Psoas muscle (tissue), 8 donors: Measurements from ENCODE around the gene ZNF565. TPM values are rescaled to one million over a fixed set of nuclear protein-coding genes. Genes with fewer than 3 reads are reported as not detected.
"Not testable (repeated sequence)": the region's sequence is repeated elsewhere in the genome, so short reads cannot be mapped to it uniquely, and the experiment has no call there.

Source experiments
- ATAC-seq, 4 donors: fragments of 200-7000 bp; cut with Tn5 transposase; one replicate each; pipeline ENCODE4 v1.9.1; 2020; ENCODE audit warnings: moderate library complexity in 3 of 4, mild to moderate bottlenecking in 2 of 4
- DNase-seq, 2 donors: peaks; one replicate each; pipeline ENCODE4 v3.0.0-alpha.2; 2020
- H3K27ac ChIP-seq: fragments of 200-600 bp; one replicate; pipeline ENCODE4 v1.8.0; 2022
- H3K27me3 ChIP-seq, 3 donors: fragments of 200-600 bp in 1 of 3; one replicate each; pipeline versions ENCODE4 v1.6.1 to v1.8.0; 2013 to 2022; ENCODE audit warnings: low read length in 2 of 3, mild to moderate bottlenecking in 2 of 3, moderate library complexity in 1 of 3; ENCODE audit not compliant: insufficient read depth in 3 of 3
- H3K36me3 ChIP-seq, 2 donors: fragments of 200-600 bp in 1 of 2; one replicate each; pipeline versions ENCODE4 v1.6.1 to v1.8.0; 2013 to 2022; ENCODE audit warnings: low read depth in 1 of 2, mild to moderate bottlenecking in 1 of 2, moderate library complexity in 1 of 2; ENCODE audit not compliant: insufficient read depth in 1 of 2
- H3K4me1 ChIP-seq: fragments of 200-600 bp; one replicate; pipeline ENCODE4 v1.8.0; 2022
- H3K4me3 ChIP-seq: fragments of 200-600 bp; one replicate; pipeline ENCODE4 v1.8.0; 2022; ENCODE audit warnings: mild to moderate bottlenecking
- H3K9me3 ChIP-seq: fragments of 200-600 bp; one replicate; pipeline ENCODE4 v1.8.0; 2022
- CTCF ChIP-seq: fragments of 200-600 bp; IDR thresholded peaks from one replicate; pipeline ENCODE4 v1.8.0; 2022; ENCODE audit warnings: antibody characterized with exemption
- WGBS, 3 donors: extraction: QIAGEN DNeasy Blood & Tissue Kit; methylation state at CpG; one replicate each; pipeline versions ENCODE4 v1.1.6 to v1.1.7; 2013; 5-methylcytosine and 5-hydroxymethylcytosine counted together
- intact Hi-C, 2 donors: fragments of 100-400 bp; cut with DNase I; formaldehyde crosslinking; loops; one replicate each; pipeline versions ENCODE4 v1.11.0 to v1.14.2; 2022
- polyA plus RNA-seq, 3 donors: library from polyadenylated mRNA; stranded (reverse); fragments of 200-250 nt; gene quantifications; one replicate each; pipeline ENCODE4 v1.2.3, GENCODE V29; 2013
- total RNA-seq, 4 donors: library from RNA; stranded (reverse); fragmentation: NEBNext Ultra II Directional in 2 of 4; extraction: Animal tissue kit (Norgen Biotek cat#: 25700) in 2 of 4; gene quantifications; one replicate each; pipeline versions ENCODE4 v1.2.1 to v1.2.4, GENCODE V29; 2021 to 2023
- donor health status: healthy with polysubstance abuse.
- donor health status: DM: no; HTN: no; CAD: no; lungs with moderate emphysema.
- donor health status: Bipolar disorder and iron deficiency.
- donor health status: healthy.
- donor health status: DM: yes; HTN: yes; CAD: no.
- donor health status: DM: no; HTN: no; CAD: no.
- donor health status: DM: no; HTN: no; CAD: no.
- donor health status: DM: yes; HTN: yes; CAD: no.

Gene ZNF565
- total and polyA plus RNA-seq, 7 donors, result 2.5 to 6.0 (median 3.6) TPM

- H3K27ac ChIP-seq, result peak overlapping the region; percentile 65
- peak overlapping the region; percentile 16 for H3K4me3 ChIP-seq
- no peaks in the 10 kb centered on the region for H3K9me3 ChIP-seq
- TF ChIP-seq CTCF, result no peak
- ATAC-seq (peak in 3 of 4 donors; percentile 26 to 53 (median 50)), DNase-seq (peak; percentile 53 to 72)
- WGBS, 3 donors, result 56 to 69% (median 58%) methylated on average over 12 of the region's 12 CpGs
- H3K4me1 ChIP-seq, result peaks cover 11% of the 10 kb centered on the region
- intact Hi-C loops, result no loop called here
- no peaks in the 10 kb centered on the region for H3K27me3 ChIP-seq
- peaks cover 0 to 5% of the 10 kb centered on the region in 2 donors for H3K36me3 ChIP-seq
These were observed 77.3 kb downstream of the ZNF565 start for GRCh38 chr19:36136964-36137686.

DNA sequence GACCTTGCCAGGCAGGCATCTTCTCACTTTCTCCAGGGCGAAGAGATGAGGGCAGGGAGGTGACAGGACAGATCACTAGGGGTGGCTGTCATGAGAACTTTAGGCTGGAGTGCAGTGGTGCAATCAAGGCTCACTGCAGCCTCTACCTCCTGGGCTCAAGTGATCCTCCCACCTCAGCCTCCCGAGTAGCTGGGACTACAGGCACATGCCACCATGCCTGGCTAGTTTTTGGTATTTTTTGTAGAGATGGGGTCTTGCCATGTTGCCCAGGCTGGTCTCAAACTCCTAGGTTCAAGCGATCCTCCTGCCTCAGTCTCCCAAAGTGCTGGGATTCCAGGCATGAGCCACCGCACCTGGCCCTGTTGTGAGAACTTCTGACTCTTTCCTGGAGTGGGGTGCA, 79.6 kb downstream of the ZNF565 start:
- DNase-seq, intact Hi-C loops, H3K9me3 ChIP-seq, H3K4me3 ChIP-seq, H3K4me1 ChIP-seq, H3K27ac ChIP-seq, ATAC-seq, H3K27me3 ChIP-seq, H3K36me3 ChIP-seq: not testable (repeated sequence)
- 88 to 96% (median 92%) methylated on average over 4 of the region's 4 CpGs for WGBS, 3 donors

Other genes starting within 250 kb of the ZNF565 start
- gene SDHAF1, start 219.5 kb downstream of the ZNF565 start, total RNA-seq, result 10 to 100 TPM in 2 of 4 donors, 1 to 10 TPM in 2; 7.2 to 17.3 (median 12.2) TPM
- 10 to 100 TPM; 12.7 to 33.3 (median 19.7) TPM for gene SDHAF1, start 219.5 kb downstream of the ZNF565 start, polyA plus RNA-seq
- gene SYNE4, start 205.9 kb downstream of the ZNF565 start, total RNA-seq, result under 1 TPM in 2 of 4 donors, not detected in 2; 0.23 to 0.24 TPM
- under 1 TPM in 2 of 3 donors, not detected in 1; 0.21 to 0.25 TPM for gene SYNE4, start 205.9 kb downstream of the ZNF565 start, polyA plus RNA-seq
- gene ALKBH6, start 200.5 kb downstream of the ZNF565 start, total RNA-seq, result 10 to 100 TPM in 3 of 4 donors, 1 to 10 TPM in 1; 7.1 to 12.6 (median 10.6) TPM
- 10 to 100 TPM in 2 of 3 donors, 1 to 10 TPM in 1; 9.5 to 22.3 (median 13.3) TPM for gene ALKBH6, start 200.5 kb downstream of the ZNF565 start, polyA plus RNA-seq
- 1 to 10 TPM; 1.2 to 3.9 (median 1.6) TPM for gene CLIP3, start 181.8 kb downstream of the ZNF565 start, total RNA-seq
- gene CLIP3, start 181.8 kb downstream of the ZNF565 start, polyA plus RNA-seq, result 1 to 10 TPM in 1 of 3 donors, under 1 TPM in 2; 0.51 to 1.0 (median 0.66) TPM
- 1 to 10 TPM; 1.9 to 7.0 (median 2.9) TPM for gene THAP8, start 160.4 kb downstream of the ZNF565 start, total RNA-seq
- gene THAP8, start 160.4 kb downstream of the ZNF565 start, polyA plus RNA-seq, result 1 to 10 TPM; 3.6 to 9.6 (median 6.5) TPM
- gene WDR62, start 159.8 kb downstream of the ZNF565 start, total RNA-seq, result 1 to 10 TPM in 3 of 4 donors, under 1 TPM in 1; 0.81 to 3.8 (median 2.8) TPM
- gene WDR62, start 159.8 kb downstream of the ZNF565 start, polyA plus RNA-seq, result 1 to 10 TPM; 2.3 to 7.2 (median 2.6) TPM
- gene OVOL3, start 103.5 kb downstream of the ZNF565 start, total RNA-seq, result not detected
- gene OVOL3, start 103.5 kb downstream of the ZNF565 start, polyA plus RNA-seq, result under 1 TPM in 1 of 3 donors, not detected in 2; 0.13 TPM
- gene POLR2I, start 99.8 kb downstream of the ZNF565 start, total RNA-seq, result 100 to 1,000 TPM in 3 of 4 donors, 10 to 100 TPM in 1; 89.7 to 126 (median 110) TPM
- gene POLR2I, start 99.8 kb downstream of the ZNF565 start, polyA plus RNA-seq, result 100 to 1,000 TPM in 2 of 3 donors, 10 to 100 TPM in 1; 99.4 to 130 (median 126) TPM
- gene TBCB, start 99.2 kb downstream of the ZNF565 start, total RNA-seq, result 10 to 100 TPM; 44.4 to 67.2 (median 57.8) TPM
- gene TBCB, start 99.2 kb downstream of the ZNF565 start, polyA plus RNA-seq, result 100 to 1,000 TPM in 1 of 3 donors, 10 to 100 TPM in 2; 65.9 to 115 (median 80.4) TPM
- gene CAPNS1, start 74.6 kb downstream of the ZNF565 start, total RNA-seq, result 100 to 1,000 TPM; 465 to 626 (median 571) TPM
- gene CAPNS1, start 74.6 kb downstream of the ZNF565 start, polyA plus RNA-seq, result 100 to 1,000 TPM; 464 to 484 (median 475) TPM
- gene COX7A1, start 62.2 kb downstream of the ZNF565 start, total RNA-seq, result 1,000 to 10,000 TPM; 1,453 to 1,741 (median 1,623) TPM
- gene COX7A1, start 62.2 kb downstream of the ZNF565 start, polyA plus RNA-seq, result 1,000 to 10,000 TPM in 1 of 3 donors, 100 to 1,000 TPM in 2; 571 to 1,031 (median 717) TPM
- gene ZNF146, start 441 bp upstream of the ZNF565 start, total RNA-seq, result 10 to 100 TPM; 31.2 to 78.4 (median 65.7) TPM
- 100 to 1,000 TPM in 1 of 3 donors, 10 to 100 TPM in 2; 30.5 to 114 (median 39.6) TPM for gene ZNF146, start 441 bp upstream of the ZNF565 start, polyA plus RNA-seq
- 1 to 10 TPM in 1 of 4 donors, under 1 TPM in 3; 0.69 to 3.5 (median 0.91) TPM for gene ZFP14, start 164.5 kb upstream of the ZNF565 start, total RNA-seq
- 1 to 10 TPM in 1 of 3 donors, under 1 TPM in 2; 0.24 to 2.5 (median 0.55) TPM for gene ZFP14, start 164.5 kb upstream of the ZNF565 start, polyA plus RNA-seq
- gene ZFP82, start 204.0 kb upstream of the ZNF565 start, total RNA-seq, result 1 to 10 TPM in 3 of 4 donors, under 1 TPM in 1; 0.55 to 2.1 (median 1.4) TPM
- gene ZFP82, start 204.0 kb upstream of the ZNF565 start, polyA plus RNA-seq, result 1 to 10 TPM in 2 of 3 donors, under 1 TPM in 1; 1.00 to 1.2 (median 1.1) TPM